GM21515 (cell line): Measurements from ENCODE around the gene SAMD4B.
"Not testable (repeated sequence)": the region's sequence is repeated elsewhere in the genome, so short reads cannot be mapped to it uniquely, and the experiment has no call there.

Experiments
- ATAC-seq: cut with Tn5 transposase; IDR thresholded peaks from one replicate; pipeline ENCODE4 v1.9.1; 2021; ENCODE audit not compliant: unreplicated experiment

Gene SAMD4B

DNA sequence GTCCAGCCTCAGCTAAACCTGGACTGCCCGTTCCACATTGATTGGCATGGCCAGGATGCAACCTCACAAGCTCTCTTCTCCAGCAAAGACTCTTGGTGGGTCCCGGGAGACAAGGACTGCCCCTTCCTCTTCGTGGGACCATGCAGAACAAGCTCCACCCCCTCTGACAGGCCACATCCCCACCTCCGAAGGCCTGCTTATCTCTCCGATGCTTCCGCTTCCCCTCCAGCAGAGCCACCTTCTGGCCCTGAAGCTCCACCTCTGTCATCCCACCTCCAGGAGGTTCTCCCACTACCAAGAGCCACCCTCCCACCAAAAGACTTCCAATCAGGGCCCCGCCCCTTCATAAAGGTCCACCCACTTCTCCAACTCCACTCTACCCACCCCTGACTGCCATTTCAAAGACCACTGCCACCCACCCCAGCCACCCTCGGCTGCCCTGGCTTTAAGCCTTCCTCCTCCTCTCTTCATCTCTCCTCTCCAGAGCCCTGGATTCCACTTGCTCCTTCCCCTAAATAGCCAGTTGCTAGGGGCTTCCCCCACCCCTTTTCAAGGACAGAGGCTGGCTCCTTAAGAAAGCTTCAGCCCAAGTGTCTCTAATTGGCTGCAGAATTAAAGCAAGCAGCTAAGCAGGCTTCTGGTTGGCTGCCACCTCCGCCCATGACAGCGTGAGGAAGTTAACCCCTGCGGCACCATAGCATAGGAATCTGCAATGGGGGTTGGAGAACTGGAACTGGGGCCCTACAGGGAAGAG lies 31.5 kb upstream of the SAMD4B start:
- ATAC-seq: no peak

DNA sequence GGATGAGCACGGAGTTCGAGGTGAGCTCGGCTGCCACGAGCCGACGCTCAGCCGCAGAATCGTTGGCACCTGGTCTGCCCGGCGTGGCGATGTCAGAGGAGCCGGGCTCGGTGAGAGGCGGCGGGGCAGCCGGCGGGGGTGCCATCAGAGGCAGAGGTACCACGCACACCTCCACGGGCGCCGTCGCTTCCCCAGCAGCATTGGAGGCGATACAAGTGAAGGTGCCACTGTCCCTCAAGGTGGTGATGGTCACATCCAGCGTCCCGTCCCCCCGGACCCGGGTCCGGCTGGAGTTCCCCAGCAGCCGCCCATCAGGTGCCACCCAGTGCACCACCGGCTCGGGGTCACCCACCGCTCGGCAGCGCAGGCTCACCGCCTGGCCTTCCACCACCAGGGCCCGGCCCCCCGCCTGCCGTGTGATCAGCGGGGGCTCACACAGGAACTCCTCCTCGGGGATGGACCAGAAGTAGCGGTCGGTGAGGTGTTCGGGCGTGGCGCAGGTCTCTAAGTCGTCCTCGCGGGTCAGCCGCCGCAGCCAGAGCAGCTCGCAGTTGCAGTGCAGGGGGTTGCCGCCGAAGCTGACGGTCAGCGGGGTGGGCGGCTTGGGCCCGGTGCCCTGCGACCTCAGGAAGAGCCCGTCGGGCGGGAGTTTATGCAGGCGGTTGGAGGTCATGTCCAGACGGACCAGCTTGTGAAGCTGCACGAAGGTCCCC lies 28.0 kb upstream of the SAMD4B start:
- no peak for ATAC-seq

DNA sequence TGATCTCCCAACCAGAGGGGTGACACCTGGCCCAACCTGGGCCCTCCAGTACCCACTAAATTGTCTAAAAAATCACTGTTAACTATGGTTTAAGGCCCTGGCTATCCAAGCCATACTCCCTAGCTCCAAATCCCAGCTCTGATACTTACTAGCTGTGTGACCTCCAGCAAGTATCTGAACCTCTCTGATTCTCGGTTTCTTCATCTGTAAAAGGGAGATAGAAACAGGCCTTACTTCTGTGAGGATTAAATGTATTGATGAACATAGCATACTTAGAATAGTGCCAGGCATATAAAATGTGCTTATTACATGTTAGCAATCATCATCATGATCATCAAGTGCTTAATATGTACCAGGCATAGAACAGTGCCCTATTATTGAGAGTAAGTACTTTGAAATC lies 26.3 kb upstream of the SAMD4B start:
- ATAC-seq: no peak

DNA sequence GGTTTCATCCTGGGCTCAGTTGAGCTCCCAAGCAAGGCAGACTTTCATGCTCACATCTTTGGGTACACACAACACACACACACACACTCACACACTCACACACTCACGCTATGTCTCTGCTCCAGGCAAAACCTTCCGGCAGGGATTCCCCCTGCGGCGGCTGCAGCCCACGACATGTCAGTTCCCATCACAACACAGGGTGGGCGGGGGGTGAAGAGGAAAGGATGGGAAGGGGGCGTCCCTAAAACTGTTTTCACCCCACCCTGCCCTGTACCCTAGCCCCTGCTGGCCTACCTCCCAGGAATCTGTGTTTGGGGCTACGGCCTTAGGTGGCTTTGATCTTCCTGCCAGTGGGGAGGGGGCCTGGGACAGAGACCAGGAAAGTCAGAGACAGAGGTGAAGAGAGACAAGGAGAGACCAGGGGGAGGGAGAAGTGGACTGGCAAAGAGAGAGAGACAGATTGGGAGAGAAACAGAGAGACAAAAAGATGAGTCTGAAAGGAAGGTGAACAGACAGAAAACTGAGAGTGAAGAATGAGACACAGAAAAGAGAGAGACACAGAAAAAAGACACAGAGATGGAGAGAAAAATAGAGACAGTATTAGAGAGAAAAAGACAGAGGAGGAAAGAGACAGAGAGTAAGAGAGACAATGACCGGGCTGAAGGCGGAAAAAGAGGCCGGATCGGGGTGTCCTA lies 25.4 kb upstream of the SAMD4B start:
- no peak for ATAC-seq

DNA sequence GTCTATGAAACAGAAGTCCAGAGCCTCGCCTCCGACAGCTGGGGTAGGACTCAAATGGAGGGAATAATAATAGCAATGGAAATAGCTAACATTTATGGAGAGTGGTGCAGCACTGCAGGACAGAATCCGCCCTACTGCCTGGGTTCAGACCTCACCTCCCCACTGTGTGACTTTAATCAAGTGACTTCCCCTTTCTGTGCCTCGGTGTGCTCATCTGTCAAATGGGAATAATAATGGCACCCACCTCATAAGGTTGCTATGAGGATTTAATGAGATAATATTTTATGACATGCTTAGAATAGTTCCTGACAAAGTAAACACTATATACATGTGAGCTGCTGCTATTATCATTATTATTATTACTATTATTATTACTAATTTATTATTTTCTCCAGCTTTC lies 24.7 kb upstream of the SAMD4B start:
- ATAC-seq: no peak

DNA sequence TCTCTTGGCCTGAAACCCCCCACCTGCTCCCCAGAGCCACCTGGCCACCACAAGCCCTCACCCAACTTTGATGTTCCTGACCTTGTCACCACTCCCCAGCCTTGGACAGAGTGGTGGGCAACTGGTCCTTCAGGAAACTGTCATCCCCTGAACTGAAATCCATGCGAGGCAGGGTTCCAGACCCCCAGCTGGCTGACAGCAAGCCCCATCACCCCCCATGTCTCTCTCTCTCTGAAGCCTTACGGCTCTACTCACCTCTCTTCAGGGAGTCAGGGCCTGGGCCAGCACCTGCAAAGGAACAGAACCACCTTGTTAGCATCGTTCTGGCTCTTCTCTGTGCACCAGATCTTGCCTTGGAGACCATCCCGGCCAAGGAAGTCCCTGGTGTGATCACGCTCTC lies 24.1 kb upstream of the SAMD4B start:
- ATAC-seq: no peak

DNA sequence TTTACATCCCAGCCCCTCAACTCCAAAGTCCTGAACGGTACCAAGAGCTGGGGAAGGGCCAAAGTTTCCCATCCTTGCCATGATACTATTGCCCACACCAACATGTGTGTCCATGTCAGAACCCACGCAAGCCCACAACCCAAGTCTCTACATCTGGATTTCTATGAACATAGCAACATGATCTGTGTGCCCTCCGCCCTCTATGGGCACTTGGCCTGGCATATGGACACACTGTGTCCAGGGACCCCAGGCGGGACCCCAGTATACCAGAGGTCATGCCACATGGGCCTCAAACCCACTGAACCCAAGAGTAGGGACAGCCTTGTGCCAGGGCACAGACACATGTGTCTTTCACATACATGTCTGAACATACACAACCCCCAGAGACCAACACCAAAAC lies 23.5 kb upstream of the SAMD4B start:
- ATAC-seq: no peak

DNA sequence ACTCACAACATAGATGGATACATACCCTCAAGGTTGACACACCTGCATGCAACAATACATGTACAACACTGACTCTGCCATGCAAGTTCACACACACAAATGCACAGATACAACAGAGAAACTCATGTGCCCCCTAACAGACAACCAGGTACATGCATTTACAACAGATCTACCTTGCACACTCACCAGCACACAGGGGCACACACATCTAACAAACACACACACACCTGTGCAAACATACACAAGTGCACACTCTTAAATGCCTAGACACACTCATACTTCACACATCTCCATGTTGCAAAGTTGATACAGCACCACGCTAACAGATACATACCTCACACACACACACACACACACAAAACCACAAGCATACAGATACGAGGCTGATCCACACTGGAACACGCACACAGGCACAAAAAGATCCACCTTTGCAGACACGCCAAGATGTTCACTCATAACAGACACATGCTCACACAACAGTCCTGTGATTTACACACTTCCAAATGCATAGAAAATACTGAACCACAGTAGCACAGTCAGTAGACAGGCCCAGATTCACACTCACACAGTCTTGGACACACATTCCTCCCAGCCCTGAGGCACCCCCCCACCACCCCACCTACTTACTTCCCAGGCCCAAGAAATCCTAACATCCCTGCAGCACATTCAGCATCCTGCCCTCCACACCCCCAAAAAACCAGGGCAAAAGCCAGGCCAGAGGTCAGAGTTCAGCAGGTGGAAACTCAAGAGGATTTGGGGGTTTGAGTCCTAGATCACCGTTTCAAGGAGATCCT lies 22.9 kb upstream of the SAMD4B start:
- no peak for ATAC-seq

DNA sequence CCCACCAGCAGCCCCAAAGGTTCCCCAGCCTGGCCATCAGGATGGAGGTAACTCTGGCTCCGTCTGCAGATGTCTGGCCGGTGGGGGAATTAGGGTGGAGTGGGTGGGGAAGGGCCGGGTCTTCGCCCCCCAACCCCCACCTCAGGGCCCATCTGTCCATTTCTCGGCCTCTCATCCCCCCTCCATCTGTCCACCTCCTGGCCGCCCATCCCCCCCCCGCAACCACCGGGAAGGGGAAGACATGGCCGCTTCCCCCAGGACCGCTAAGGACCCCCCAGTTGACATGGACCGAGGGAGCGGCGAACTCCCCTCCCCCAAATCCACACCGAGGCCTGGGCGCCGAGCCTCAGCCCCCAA lies 22.4 kb upstream of the SAMD4B start:
- no peak for ATAC-seq

DNA sequence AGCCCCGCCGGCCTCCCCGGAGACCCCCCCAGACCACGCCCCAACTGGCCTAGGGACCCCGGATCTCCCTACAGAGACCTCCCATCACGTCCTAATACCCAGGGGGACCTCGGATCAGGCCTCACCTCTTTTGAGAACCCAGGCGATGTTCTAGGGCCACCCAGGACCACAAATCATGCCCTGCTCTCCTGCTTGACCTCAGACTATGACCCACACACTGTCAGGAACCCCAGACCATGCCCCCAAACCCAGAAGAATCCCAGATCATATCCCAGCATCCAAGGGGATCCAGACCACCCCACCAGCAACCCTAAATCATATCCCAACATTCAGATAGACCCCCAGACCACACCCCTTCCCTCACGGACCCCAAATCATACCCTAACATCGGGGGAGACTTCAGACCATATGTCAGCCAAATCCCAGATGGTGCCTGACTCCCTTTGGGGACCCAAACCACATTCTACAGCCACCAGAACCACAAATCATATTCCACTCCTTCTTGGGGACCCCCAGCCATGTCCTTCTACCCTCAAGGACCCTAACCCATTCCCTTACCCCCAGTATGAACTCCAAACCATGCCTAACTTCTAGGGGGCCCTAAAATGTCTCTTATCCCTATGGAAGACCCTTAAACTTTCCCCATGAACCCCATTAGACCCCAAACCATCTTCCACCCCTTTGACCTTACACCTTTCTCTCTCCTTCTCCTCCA lies 20.9 kb upstream of the SAMD4B start:
- no peak for ATAC-seq

DNA sequence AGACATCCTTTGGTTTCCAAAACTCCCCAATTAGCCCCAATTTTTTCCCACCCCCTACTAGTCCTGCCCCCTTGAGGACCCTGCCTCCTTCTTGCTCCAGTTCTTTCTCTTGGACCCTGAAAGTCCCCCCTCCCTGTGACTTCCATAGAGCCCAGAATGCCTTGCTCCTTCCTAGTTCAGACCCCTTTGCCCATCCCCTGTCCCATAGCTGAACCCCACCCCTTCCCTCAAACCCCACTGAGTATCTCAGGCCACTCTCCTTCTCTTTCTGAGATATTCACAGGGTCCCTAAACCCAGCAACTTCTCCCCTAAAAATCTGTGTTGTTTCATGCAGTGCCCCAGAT lies 20.4 kb upstream of the SAMD4B start:
- no peak for ATAC-seq

DNA sequence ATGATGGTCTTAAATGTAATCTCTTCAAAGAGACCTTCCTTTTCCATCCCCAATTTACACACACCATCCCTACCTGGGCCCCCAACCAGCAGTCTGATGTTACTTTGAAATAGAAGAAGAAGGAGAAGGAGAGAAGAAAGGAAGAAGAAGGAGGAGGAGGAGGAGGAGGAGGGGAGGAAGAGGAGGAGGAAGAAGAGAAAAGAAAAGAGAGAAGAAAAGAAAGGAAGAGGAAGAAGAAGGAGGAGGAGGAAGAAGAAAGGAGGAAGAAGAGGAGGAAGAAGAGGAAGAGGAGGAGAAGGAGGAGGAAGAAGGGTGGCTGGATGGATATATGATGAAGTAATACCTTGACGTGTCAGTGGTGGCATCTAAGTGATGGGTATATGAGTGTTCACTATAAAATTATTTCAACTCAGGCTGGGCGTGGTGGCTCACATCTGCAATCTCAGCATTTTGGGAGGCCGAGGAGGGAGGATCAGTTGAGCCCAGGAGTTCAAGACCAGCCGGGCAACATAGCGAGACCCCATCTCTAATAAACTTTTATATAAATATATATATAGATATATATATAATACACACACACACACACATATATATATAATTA lies 17.9 kb upstream of the SAMD4B start:
- no peak for ATAC-seq

DNA sequence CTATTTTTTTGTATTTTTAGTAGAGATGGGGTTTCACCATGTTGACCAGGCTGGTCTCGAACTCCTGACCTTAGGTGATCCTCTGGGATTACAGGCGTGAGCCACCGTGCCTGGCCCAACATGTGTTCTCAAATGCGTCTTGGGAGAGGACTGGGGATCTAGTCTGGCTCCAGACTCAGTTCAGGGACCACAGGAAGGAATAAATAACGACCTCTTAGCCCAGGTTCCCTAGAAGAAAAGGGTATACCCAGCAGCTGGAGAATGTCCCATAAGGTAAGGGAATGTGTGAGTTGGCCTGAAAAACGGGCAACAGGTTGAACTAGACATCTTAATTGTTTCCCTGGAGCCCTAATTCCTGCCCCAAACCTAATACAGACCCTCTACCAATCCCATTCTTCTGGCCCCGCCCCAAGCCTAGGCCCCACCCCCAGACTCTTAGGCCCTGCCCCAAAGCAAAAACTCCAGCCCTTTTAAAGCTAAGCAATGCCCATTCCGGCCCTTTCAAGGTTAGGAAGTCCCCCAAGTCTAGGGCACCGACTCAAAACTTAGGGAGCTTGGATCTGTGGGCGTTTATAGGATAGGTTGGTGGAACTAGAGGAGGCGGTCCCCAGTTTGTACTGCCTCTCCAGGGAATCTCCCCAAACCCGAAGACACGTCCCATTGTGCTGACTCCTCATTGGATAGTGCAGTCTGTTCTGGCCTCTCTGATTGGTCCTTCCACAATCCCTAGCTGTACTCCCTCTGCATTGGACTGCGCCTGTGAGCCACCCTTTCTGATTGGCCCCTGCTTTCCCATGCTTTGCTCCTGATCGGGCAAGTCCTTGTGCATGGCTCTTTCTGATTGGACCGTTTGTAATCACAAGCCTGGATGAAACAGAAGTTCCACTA lies 16.2 kb upstream of the SAMD4B start:
- ATAC-seq: no peak

DNA sequence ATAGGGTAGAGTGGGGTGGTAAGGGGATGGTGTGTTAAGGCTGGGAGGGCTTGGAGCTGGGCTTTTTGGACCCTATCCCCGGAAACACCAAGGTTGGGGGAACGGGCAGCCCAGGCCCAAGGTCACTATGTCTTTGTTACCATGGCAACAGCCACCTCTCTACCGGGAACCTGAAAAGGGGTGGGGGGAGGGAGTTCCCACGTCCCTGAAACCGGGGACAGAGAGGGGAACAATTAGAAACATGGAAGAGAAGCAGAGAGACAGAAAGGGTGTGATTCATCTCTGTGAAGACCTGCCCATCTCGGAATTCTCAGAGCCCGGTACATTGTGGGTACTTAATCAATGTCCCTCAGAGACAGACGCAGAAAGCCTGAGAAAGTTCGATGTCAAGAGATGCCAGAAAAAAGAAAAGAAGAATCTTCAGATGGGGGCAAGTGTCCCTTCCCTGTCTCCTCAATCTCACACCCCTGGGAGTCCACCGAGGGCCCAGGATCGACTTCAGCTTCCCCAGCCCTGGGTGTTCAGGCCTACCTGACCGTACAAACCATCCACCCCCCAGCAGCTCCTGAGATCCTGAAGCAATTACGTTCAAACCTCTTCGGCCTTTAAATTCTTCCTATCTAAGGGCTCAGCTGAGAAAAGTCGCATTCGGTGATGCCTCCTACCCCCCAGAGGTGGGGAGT lies 14.7 kb upstream of the SAMD4B start:
- no peak for ATAC-seq

DNA sequence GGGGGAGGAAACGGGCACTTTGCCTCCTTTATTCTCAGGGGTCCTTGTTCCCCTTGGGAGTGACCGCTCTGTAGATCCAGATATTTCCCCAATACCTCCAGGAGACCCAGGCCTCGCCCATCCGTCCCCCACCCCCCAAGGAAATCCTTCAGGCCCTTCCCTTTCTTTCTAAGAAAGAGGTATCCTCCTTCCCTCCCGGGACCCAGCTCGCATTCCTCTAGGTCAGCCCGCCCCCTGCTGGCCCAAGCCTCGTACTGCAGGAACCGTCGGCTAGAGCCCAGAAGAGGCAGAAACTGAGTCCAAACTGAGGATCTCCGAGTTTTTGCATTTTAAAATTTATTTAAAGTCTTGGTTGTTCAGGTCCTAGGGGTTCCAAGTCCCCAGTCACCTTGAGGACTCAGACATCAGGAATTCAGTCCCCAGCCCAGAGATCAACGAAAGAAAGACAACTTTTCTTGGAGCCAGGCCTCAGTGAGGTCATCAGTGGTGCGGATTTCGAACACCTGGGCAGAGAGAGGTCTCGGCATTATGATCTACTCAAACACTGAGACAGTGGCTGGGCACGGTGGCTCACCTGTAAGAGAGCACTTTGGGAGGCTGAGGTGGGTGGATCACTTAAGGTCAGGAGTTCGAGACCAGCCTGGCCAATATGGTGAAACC lies 14.0 kb upstream of the SAMD4B start:
- no peak for ATAC-seq

DNA sequence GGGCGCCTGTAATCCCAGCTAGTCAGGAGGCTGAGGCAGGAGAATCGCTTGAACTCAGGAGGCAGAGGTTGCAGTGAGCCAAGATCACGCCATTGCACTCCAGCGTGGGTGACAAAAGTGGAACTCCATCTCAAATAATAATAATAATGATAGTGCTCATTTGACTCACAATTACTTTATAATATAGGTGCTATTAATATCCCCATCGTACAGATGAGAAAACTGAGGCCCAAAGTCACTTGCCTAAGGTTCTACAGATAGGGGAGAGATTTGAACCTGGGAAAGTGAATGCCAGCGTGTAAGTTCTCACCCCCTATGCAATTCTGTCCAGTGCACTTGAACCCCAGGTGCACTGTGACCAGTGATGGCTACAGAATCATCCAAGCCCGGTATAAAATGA lies 12.3 kb upstream of the SAMD4B start:
- no peak for ATAC-seq

DNA sequence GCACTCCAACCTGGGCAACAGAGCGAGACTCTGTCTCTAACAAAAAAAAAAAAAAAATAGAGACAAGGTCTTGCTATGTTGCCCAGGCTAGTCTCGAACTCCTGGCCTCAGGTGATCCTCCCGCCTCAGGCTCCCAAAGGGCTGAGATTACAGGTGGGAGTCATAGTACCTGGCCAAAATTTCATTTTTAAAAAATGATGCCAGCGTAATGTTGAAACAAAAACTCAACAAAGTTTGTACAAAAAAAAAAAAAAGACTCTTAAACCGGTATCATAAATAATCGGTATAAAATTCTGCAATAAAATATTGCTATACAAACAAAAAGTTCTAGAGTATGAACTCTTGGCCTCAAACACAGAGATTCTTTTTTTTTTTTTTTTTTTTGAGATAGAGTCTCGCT lies 9.9 kb upstream of the SAMD4B start:
- no peak for ATAC-seq

DNA sequence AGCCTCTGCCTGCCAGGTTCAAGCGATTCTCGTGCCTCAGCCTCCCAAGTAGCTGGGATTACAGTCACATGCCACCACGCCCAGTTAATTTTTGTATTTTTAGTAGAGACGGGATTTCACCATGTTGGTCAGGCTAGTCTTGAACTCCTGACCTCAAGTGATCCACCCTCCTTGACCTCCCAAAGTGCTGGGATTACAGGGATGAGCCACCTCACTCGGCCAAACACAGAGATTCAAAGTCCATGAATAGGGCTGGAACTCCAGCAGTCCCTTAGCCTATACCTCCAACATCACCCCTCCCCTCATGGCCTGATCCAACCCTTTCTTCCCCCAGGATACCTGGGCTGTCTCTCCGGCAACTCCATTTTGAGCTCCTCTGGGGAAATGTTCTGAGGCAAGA lies 9.5 kb upstream of the SAMD4B start:
- ATAC-seq: not testable (repeated sequence)
